NCI-H146 treated with DMSO at 0.1 percent for 48 hours (cell line): Measurements from ENCODE around the gene MTCH1.
"Not testable (repeated sequence)": the region's sequence is repeated elsewhere in the genome, so short reads cannot be mapped to it uniquely, and the experiment has no call there.

Experiments
- DNase-seq: peaks from one replicate; lab custom pipeline; 2025; ENCODE audit not compliant: unreplicated experiment; lab: John Stamatoyannopoulos, UW

Gene MTCH1

DNA sequence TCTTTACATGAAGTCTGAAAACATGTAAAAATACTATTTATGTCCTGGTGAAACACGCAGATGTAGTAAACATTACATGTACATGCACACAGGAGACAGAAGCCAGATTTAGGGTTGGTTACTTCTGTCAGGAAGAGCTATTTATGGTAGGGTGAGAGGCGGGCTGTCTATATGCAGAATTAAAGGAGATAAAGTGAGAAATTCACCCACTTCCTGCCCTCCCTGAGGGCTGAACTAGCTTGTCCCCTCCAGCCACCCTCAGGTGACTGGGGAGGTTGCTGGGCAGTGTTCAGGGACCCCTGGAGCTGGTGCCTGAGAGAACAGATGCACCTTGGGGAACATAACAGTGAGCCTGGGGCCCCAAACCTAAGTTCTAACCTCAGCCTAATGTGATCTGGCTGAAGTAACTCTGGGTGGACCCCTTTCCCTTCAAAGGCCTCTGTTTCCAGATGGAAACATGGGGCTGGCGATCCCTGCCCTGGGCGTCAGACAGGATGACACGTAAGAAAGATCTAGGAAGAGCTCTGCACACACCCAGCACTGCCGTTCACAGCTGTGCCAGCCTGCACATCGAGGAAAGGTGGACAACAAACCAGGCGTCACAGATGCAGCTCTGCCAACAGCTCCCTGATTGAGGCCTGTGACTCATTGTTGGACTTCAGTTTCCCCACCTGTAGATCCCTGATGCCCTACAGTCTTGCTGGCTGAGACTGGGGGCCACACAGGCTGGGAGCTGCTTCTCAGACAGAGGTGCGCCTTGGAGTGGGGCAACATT, 30.1 kb downstream of the MTCH1 start:
- DNase-seq, result no peak

GRCh38 chr6:36955136-36955535, 30.9 kb downstream of the MTCH1 start:
- DNase-seq, result no peak

- DNase-seq, result no peak
Measured at GRCh38 chr6:36954262-36954931, 31.6 kb downstream of the MTCH1 start, which contains the start of gene PI16. Gene PI16 (plus strand): TSS chr6:36954738. CDS start chr6:36954761, 23 bp downstream.

DNA sequence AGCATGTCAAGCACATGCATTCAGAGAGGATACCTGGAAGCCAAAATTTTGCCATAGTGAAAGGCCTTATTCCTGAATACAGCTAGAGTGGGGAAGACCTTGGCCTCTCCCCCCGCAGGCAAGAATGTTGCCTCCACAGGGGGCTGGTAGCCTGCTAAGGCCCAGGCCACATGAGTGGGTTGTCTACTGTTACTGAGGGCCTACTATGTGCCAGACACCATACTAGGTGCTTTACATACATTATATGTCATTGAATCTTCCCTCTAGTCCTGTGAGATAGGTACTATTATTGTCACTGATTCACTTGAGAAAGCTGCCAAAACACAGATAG, 32.1 kb downstream of the MTCH1 start:
- no peak for DNase-seq

- DNase-seq, result no peak
Measured at GRCh38 chr6:36949636-36950035, 36.4 kb downstream of the MTCH1 start.

GRCh38 chr6:36949076-36949475, 36.9 kb downstream of the MTCH1 start:
- DNase-seq, result not testable (repeated sequence)

DNA sequence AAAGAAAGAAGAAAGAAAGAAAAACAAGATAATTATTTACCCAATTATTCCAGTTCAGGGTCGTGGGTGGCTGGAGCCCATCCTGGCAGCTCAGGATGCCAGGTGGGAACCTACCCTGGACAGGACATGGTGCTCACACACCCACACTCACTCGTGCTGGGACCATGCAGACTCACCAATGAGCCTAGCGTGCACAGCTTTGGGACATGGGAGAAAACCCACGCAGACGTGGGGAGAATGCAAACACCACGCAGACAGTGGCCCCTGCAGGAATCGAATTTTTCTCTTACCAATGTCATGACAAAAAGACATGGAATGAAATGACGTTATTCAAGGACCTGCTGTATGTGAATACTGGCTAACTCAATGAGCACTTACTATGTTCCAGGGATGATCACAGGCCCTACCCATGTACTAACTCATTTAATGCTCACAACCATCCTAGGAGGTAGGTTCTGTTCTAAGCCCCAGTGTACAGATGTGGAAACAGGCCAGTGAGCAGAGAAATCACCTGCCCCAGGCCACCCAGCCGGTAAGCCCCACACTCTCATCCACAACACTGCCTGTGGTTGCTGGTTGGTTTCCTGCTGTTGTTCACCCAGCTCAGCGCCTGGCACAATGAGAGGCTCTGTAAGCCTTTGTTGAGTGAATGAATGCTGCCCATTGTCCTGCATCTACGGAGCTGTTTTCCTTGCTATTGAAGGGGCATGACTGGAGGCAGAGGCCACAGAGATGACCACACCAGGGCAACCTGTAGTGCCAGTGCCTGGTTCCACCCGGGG, 38.2 kb downstream of the MTCH1 start:
- DNase-seq, result no peak

DNA sequence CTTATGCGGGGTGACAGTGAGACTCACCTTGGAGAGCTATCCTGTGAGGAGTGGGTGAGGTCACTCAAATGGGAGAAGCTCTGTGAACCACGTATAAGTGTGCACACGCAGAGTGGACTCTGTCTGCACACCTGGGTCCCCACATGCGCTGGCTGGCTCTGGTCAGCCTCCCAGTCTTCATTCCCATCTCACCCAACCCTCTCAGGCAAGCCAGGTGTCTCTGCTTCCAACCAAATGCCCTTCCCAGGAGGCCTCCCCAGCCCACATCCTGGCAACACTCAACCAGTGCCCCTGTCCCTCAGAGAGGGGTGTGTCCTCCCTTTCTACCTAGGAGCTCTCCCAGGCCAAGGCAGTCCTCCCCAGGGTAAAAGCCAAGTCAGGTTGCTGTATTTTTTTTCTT, 39.5 kb downstream of the MTCH1 start:
- DNase-seq, result peak; percentile 12

GRCh38 chr6:36945301-36945700, 40.7 kb downstream of the MTCH1 start:
- no peak for DNase-seq

DNA sequence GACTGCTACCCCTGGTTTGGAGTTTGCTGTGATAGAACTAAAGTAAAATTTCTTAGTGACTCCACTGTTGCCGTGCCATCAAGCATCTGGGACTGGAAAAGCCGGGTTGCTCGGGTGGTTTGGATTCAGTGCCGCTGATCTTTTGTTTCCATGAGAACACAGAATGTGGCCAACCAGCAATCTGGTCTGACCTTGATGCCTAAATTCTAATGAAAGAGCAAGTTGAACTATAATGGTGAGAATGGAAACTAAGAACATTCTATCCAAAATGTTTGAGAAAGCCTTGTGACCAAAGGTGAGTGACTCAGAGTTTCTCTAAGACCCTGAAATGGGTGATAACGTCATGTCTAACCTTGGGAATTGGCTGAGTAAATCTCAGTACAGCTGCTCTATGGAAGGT, 41.3 kb downstream of the MTCH1 start:
- no peak for DNase-seq

DNA sequence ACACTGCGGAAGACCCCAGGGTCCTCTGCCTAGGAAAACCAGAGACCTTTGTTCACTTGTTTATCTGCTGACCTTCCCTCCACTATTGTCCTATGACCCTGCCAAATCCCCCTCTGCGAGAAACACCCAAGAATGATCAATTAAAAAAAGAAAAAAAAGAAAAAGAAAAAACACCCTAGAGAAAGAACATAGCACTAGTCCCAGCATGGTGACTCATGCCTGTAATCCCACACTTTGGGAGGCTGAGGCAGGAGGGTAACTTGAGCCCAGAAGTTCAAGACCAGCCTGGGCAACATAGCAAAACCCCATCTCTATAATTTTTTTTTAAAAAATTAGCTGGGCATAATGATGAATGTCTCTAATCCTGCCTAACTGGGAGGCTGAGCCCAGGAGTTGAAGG, 43.7 kb downstream of the MTCH1 start:
- DNase-seq, result not testable (repeated sequence)

DNA sequence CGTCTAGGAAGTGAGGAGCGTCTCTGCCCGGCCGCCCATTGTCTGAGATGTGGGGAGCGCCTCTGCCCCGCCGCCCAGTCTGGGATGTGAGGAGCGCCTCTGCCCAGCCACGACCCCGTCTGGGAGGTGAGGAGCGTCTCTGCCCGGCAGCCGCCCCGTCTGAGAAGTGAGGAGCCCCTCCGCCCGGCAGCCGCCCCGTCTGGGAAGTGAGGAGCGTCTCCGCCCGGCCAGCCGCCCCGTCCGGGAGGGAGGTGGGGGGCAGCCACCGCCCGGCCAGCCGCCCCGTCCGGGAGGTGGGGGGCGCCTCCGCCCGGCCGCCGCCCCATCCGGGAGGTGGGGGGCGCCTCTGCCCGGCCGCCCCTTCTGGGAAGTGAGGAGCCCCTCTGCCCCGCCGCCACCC, 44.4 kb downstream of the MTCH1 start:
- DNase-seq, result not testable (repeated sequence)

DNA sequence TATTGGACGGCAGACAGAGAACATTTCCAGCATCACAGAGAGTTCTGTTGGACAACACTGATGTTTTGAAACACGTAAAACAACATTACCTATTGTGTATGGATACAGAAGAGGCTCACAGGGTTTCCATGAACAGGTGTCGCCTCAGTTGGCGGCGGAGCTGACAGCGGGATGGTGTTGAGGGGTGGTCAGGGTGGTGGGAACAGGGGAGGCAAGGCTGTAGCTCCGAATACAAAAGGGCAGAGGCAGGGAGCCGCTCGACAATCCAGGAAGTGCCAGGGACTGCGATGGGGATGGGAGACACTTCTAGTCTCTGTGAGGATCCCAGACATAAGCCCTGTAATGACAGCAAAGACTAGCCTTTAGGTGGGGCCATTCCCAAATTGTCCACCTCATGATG, 46.0 kb downstream of the MTCH1 start:
- no peak for DNase-seq

GRCh38 chr6:36939005-36939404, 47.0 kb downstream of the MTCH1 start:
- not testable (repeated sequence) for DNase-seq

DNA sequence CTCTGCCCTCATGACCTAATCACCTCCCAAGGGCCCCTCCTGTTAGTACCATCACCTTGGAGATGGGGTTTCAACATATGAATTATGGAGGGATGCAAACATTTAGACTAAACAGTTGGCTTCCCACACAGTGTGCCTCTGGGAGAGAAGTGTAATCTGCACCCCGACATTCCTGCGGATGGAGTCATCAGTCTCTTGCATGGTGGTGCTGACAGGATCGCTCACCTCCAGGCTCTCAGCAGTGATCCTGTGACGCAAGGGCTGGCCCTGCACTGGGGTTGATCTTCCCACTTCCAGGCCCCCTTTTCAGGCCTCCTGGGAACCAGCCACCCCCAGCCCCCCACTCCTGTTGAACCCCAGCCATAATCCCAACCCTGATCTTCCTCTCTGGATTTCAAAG, 47.5 kb downstream of the MTCH1 start:
- DNase-seq, result no peak

- no peak for DNase-seq
Measured at GRCh38 chr6:36937896-36938295, 48.1 kb downstream of the MTCH1 start.

DNA sequence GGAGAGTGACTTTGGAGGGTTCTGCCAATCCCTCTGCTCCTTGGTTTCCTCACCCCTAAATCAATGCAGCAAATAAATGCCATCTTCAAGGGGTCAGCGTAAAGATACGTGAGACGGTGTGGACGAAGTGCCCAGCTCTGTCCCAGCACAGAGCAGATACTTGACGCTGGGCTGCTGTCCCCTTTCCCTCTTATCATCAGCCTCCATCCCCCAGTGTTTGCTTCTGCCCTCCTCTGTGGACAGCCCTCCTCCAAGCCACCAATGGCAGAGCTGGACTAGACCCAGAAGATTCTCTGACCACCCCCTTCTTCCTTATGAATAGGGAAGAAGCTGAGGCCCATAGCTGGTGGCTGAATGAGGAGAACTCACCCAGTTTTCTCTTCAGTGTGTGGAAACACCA, 49.2 kb downstream of the MTCH1 start:
- no peak for DNase-seq

- DNase-seq, result no peak
Measured at GRCh38 chr6:36934901-36935300, 51.1 kb downstream of the MTCH1 start.

GRCh38 chr6:36933519-36933918, 52.5 kb downstream of the MTCH1 start:
- DNase-seq, result no peak

DNA sequence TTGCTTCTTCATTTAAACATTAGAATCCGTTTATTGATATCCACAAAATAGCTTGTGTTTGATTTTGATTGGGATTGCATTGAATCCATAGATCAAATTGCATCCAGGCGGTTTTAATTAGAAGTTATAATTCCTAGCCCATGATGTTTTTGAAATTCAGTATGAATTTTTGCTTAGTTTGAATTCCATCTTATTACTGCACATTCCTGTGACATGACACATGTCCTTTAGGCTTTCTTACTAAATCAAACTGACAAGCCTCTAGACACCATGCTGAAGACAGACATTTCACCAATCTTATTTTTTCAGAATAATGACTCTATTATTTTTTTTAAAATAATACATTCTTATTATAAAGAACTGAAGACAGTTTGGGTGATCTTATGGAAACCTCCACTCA, 52.9 kb downstream of the MTCH1 start:
- no peak for DNase-seq

- DNase-seq, result no peak
Measured at GRCh38 chr6:36930483-36930882, 55.5 kb downstream of the MTCH1 start.

DNA sequence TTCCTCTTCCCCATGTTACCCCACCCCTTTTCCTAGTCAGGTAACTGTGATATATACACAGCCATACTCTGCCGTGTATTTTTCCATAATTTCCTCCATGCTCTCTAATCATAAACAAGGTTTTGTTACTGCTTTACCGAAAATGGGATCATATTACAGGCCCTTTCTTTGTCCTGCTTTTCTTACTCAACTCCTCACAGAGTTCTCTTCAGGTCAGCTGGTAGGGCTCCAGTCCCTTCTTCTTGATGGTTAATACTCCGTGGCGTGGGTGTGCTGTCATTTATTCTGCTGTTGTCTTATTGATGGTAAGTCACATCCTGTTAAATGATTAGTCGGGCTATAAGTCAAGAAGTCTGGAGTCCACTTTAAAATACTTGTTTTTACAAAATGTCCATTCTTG, 56.4 kb downstream of the MTCH1 start:
- no peak for DNase-seq
